ENCODE results near the gene VGF. TPM values are rescaled to one million over a fixed set of nuclear protein-coding genes. Genes with fewer than 3 reads are reported as not detected.

The VGF gene
- total and polyA plus RNA-seq, 2 donors (not counting 1 experiment from before 2014, with no cell fraction given) = 0.10 to 0.17 TPM

DNA sequence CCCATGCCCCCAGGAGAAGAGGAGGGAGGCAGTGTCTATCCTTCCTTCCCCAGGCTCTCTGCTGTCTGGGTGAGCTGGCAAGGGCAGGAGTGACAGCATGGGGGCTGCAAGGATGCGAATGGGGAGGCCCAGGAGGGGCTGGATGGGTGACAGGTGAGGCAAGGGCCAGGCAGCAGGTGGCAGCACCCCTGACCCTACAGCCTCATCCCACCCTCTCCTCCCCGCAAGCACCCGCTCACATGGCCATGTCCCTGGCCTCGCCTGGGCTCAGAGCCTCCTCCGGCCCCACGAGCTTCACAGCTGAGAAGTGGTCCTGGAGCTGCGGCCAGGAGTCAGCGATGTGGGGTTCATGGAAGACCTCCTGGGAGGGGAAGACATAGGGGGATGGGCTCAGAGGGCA is 46.6 kb upstream of the VGF start:
- ChIA-PET POLR2A (no interaction called here), CTCF (no interaction called here)
- no peaks in the 10 kb centered on the region for H3K27me3 ChIP-seq (replicated peaks in 1 of 4; ENCODE audit: control extremely low read depth in 1 of 4, control insufficient read depth in 3 of 4, insufficient read depth in 4 of 4, low read length in 3 of 4)
- 94% methylated on average over 5 of the region's 8 CpGs for WGBS (ENCODE audit: insufficient coverage)
- H3K4me1 ChIP-seq (ENCODE audit: control insufficient read depth in 2 of 2, insufficient read depth in 2 of 2, low read length in 2 of 2) = peaks cover 7 to 9% of the 10 kb centered on the region in 2 donors
- intact Hi-C loops (cut with micrococcal nuclease) = no loop called here
- TF ChIP-seq, protein P1, sequence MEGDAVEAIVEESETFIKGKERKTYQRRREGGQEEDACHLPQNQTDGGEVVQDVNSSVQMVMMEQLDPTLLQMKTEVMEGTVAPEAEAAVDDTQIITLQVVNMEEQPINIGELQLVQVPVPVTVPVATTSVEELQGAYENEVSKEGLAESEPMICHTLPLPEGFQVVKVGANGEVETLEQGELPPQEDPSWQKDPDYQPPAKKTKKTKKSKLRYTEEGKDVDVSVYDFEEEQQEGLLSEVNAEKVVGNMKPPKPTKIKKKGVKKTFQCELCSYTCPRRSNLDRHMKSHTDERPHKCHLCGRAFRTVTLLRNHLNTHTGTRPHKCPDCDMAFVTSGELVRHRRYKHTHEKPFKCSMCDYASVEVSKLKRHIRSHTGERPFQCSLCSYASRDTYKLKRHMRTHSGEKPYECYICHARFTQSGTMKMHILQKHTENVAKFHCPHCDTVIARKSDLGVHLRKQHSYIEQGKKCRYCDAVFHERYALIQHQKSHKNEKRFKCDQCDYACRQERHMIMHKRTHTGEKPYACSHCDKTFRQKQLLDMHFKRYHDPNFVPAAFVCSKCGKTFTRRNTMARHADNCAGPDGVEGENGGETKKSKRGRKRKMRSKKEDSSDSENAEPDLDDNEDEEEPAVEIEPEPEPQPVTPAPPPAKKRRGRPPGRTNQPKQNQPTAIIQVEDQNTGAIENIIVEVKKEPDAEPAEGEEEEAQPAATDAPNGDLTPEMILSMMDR (IDR thresholded peaks at IDR 0.05) = no peak
- TF ChIP-seq EZH2 (IDR thresholded peaks at IDR 0.05; ENCODE audit: borderline replicate concordance, insufficient read depth, low read depth, low read length, poor library complexity, severe bottlenecking) = no peak
- no peak overlapping the region for H3K4me3 Mint-ChIP-seq
- no peak overlapping the region for H3K27ac Mint-ChIP-seq
- peaks cover 0 to 23% of the 10 kb centered on the region in 2 experiments for H3K36me3 ChIP-seq (replicated peaks in 1 of 2; ENCODE audit: control extremely low read depth in 1 of 2, control insufficient read depth in 1 of 2, extremely low read depth in 1 of 2, insufficient read depth in 2 of 2, low read length in 1 of 2)
- ATAC-seq (ENCODE audit: low read depth) (no peak), DNase-seq (no peak)
- no peaks in the 10 kb centered on the region for H3K79me2 ChIP-seq (ENCODE audit: control insufficient read depth, insufficient read depth, low read length)
- H3K27ac ChIP-seq (ENCODE audit: low read length in 2 of 2) = no peak overlapping the region
- no peak overlapping the region for H3K9ac ChIP-seq (ENCODE audit: low read length)
- H2AFZ ChIP-seq (ENCODE audit: insufficient read depth, low read depth, low read length, poor library complexity, severe bottlenecking) = no peak overlapping the region
- no peaks in the 10 kb centered on the region for H3K27me3 Mint-ChIP-seq
- no peak overlapping the region for H3K4me2 ChIP-seq (replicated peaks; ENCODE audit: low read depth, low read length, poor library complexity, severe bottlenecking)
- H3K9me3 Mint-ChIP-seq (ENCODE audit: insufficient read depth) = no peaks in the 10 kb centered on the region
- H3K9me3 ChIP-seq (ENCODE audit: control extremely low read depth in 1 of 3, control insufficient read depth in 2 of 3, insufficient read depth in 1 of 3, low read length in 2 of 3) = no peaks in the 10 kb centered on the region
- no peak overlapping the region for H3K4me3 ChIP-seq (ENCODE audit: control extremely low read depth in 1 of 5, extremely low read depth in 1 of 5, insufficient read depth in 1 of 5, low read depth in 2 of 5, low read length in 4 of 5)
- H4K20me1 ChIP-seq (ENCODE audit: control insufficient read depth, insufficient read depth, low read length, poor library complexity, severe bottlenecking) = no peaks in the 10 kb centered on the region
- H3K4me1 Mint-ChIP-seq = peaks cover 10% of the 10 kb centered on the region

DNA sequence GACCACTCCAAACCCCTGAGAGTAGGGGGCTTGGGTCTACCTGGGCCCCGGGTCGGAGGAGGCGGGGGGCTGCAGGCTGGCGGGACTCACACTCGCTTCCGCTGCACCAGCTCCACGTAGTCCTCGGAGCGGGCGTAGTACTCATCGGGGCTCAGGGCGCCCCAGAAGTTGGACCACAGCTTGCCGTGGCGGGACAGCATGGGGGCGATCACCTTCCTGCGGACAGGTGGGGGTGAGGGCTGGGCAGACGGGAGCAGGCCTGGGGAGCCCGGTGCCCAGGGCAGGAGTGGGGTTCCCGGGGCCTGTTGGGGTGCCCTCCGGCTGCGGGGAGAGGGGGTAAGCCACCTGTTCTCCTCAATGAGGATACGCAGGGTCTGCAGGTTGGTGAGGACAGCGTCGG is 46.1 kb upstream of the VGF start:
- no peaks in the 10 kb centered on the region for H3K79me2 ChIP-seq (ENCODE audit: control insufficient read depth, insufficient read depth, low read length)
- no peak overlapping the region for H3K4me2 ChIP-seq (replicated peaks; ENCODE audit: low read depth, low read length, poor library complexity, severe bottlenecking)
- H4K20me1 ChIP-seq (ENCODE audit: control insufficient read depth, insufficient read depth, low read length, poor library complexity, severe bottlenecking) = no peaks in the 10 kb centered on the region
- 96% methylated on average over 24 of the region's 24 CpGs for WGBS (ENCODE audit: insufficient coverage)
- intact Hi-C loops (cut with micrococcal nuclease) = no loop called here
- Mint-ChIP-seq H3K4me1 (peaks cover 6% of the 10 kb centered on the region), H3K9me3 (ENCODE audit: insufficient read depth) (no peaks in the 10 kb centered on the region), H3K27me3 (no peaks in the 10 kb centered on the region), H3K27ac (no peak overlapping the region), H3K4me3 (no peak overlapping the region)
- H3K27ac ChIP-seq (ENCODE audit: low read length in 2 of 2) = no peak overlapping the region
- H2AFZ ChIP-seq (ENCODE audit: insufficient read depth, low read depth, low read length, poor library complexity, severe bottlenecking) = no peak overlapping the region
- no peak overlapping the region for H3K9ac ChIP-seq (ENCODE audit: low read length)
- H3K27me3 ChIP-seq (replicated peaks in 1 of 4; ENCODE audit: control extremely low read depth in 1 of 4, control insufficient read depth in 3 of 4, insufficient read depth in 4 of 4, low read length in 3 of 4) = no peaks in the 10 kb centered on the region
- no peak overlapping the region for H3K4me3 ChIP-seq (ENCODE audit: control extremely low read depth in 1 of 5, extremely low read depth in 1 of 5, insufficient read depth in 1 of 5, low read depth in 2 of 5, low read length in 4 of 5)
- H3K9me3 ChIP-seq (ENCODE audit: control extremely low read depth in 1 of 3, control insufficient read depth in 2 of 3, insufficient read depth in 1 of 3, low read length in 2 of 3) = no peaks in the 10 kb centered on the region
- peaks cover 3 to 4% of the 10 kb centered on the region in 2 donors for H3K4me1 ChIP-seq (ENCODE audit: control insufficient read depth in 2 of 2, insufficient read depth in 2 of 2, low read length in 2 of 2)
- POLR2A ChIA-PET = no interaction called here
- ATAC-seq (ENCODE audit: low read depth) = no peak
- peaks cover 0 to 23% of the 10 kb centered on the region in 2 experiments for H3K36me3 ChIP-seq (replicated peaks in 1 of 2; ENCODE audit: control extremely low read depth in 1 of 2, control insufficient read depth in 1 of 2, extremely low read depth in 1 of 2, insufficient read depth in 2 of 2, low read length in 1 of 2)
- no peak for DNase-seq
- CTCF ChIA-PET = interaction anchor here (1.1 kb wide), 1 partner anchor 71 kb away, joined by 4 read pairs; no protein-coding TSS in a partner anchor
- TF ChIP-seq, protein P1 (IDR thresholded peaks at IDR 0.05) = no peak
- TF ChIP-seq EZH2 (IDR thresholded peaks at IDR 0.05; ENCODE audit: borderline replicate concordance, insufficient read depth, low read depth, low read length, poor library complexity, severe bottlenecking) = no peak

Measured in B cell (primary cell).